Keratinocyte (primary cell): ENCODE results near the gene AP3S1. TPM values are rescaled to one million over a fixed set of nuclear protein-coding genes. Genes with fewer than 3 reads are reported as not detected.

Experiments
- DNase-seq: peaks from one replicate; pipeline ENCODE4 v3.0.0-alpha.2; 2011; ENCODE audit warnings: low read depth, missing footprints, low spot score
- FAIRE-seq: peaks from 2 replicates; lab custom pipeline; 2011; peaks lifted over from hg19 to GRCh38; lab: Jason Lieb, UNC
- H2AFZ ChIP-seq: 2 replicates; pipeline ENCODE4 v1.6.0; 2012; ENCODE audit warnings: low read length, control low read depth, inconsistent platforms; ENCODE audit not compliant: control insufficient read depth
- H3K27ac ChIP-seq: 2 replicates; pipeline ENCODE4 v1.5.1; 2011; ENCODE audit warnings: low read length; ENCODE audit not compliant: control insufficient read depth, insufficient read depth
- H3K27me3 ChIP-seq: 3 replicates; pipeline ENCODE4 v1.6.0; 2011; ENCODE audit warnings: low read length; ENCODE audit not compliant: control insufficient read depth, insufficient read depth; ENCODE audit errors: extremely low read depth
- H3K36me3 ChIP-seq, 2 experiments: 2 replicates in 1 of 2; 3 replicates in 1 of 2; pipeline ENCODE4 v1.5.1; 2011; ENCODE audit warnings: low read length in 2 of 2, mild to moderate bottlenecking in 1 of 2; ENCODE audit not compliant: control insufficient read depth in 2 of 2, insufficient read depth in 2 of 2; ENCODE audit errors: extremely low read depth in 1 of 2
- H3K4me1 ChIP-seq: 3 replicates; pipeline ENCODE4 v1.5.1; 2011; ENCODE audit warnings: low read length; ENCODE audit not compliant: control insufficient read depth, insufficient read depth; ENCODE audit errors: extremely low read depth
- H3K4me2 ChIP-seq: 3 replicates; pipeline ENCODE4 v1.6.0; 2011; ENCODE audit warnings: low read depth, low read length; ENCODE audit not compliant: control insufficient read depth, insufficient read depth; ENCODE audit errors: extremely low read depth
- H3K4me3 ChIP-seq, 3 experiments: fragments of 200-600 bp in 1 of 3; sonication (generic) in 1 of 3; 2 replicates in 2 of 3; 3 replicates in 1 of 3; pipeline ENCODE4 v1.5.1; 2011 to 2016; ENCODE audit warnings: low read length in 3 of 3, mild to moderate bottlenecking in 3 of 3, control low read depth in 2 of 3, inconsistent platforms in 1 of 3, low read depth in 1 of 3, mixed read lengths in 1 of 3, mixed run types in 1 of 3, moderate library complexity in 1 of 3; ENCODE audit not compliant: control insufficient read depth in 2 of 3, insufficient read depth in 2 of 3; ENCODE audit errors: extremely low read depth in 1 of 3
- H3K79me2 ChIP-seq: 2 replicates; pipeline ENCODE4 v1.6.0; 2012; ENCODE audit warnings: low read length; ENCODE audit not compliant: control insufficient read depth, insufficient read depth
- H3K9ac ChIP-seq: 3 replicates; pipeline ENCODE4 v1.6.0; 2011; ENCODE audit warnings: low read length; ENCODE audit not compliant: control insufficient read depth, insufficient read depth; ENCODE audit errors: extremely low read depth
- H3K9me1 ChIP-seq: 3 replicates; pipeline ENCODE4 v1.6.0; 2011; ENCODE audit warnings: low read length; ENCODE audit not compliant: control insufficient read depth, insufficient read depth; ENCODE audit errors: extremely low read depth
- H3K9me3 ChIP-seq: 2 replicates; pipeline ENCODE4 v1.5.1; 2012; ENCODE audit warnings: low read depth, low read length; ENCODE audit not compliant: control insufficient read depth
- H4K20me1 ChIP-seq: 3 replicates; pipeline ENCODE4 v1.6.0; 2011; ENCODE audit warnings: low read length; ENCODE audit not compliant: control insufficient read depth, insufficient read depth; ENCODE audit errors: extremely low read depth
- EZH2 ChIP-seq: IDR thresholded peaks from one replicate; pipeline ENCODE4 v1.6.1; 2012; ENCODE audit warnings: inconsistent platforms, mild to moderate bottlenecking, low read length, moderate library complexity
- dilution Hi-C: fragments of 300-500 bp; cut with MboI; formaldehyde crosslinking; loops from one replicate; pipeline ENCODE4 v1.7.0; 2020; ENCODE audit warnings: low sequenced_read_pairs; ENCODE audit not compliant: extremely low pct_ligation_motif_present
- polyA plus RNA-seq, 5 experiments: library from polyadenylated mRNA; depleted of rRNA in 3 of 5; stranded (reverse) in 3 of 5; stranded (forward) in 1 of 5; unstranded in 1 of 5; fragments of >200 nt; gene quantifications; 1 replicate in 1 of 5; 2 replicates in 3 of 5; 3 replicates in 1 of 5; pipeline versions ENCODE4 v1.2.1 to v1.2.3, GENCODE V29; 2011 to 2012; ENCODE audit warnings: missing spikeins in 2 of 5, low read depth in 1 of 5, low replicate concordance in 1 of 5
- TF ChIP-seq, protein P1 (sequence below), 3 experiments: IDR thresholded peaks in 1 of 3; conservative IDR thresholded peaks in 1 of 3; optimal IDR thresholded peaks in 1 of 3; 2 replicates in 2 of 3; 3 replicates in 1 of 3; pipeline versions ENCODE3 to v1.5.1; 2011; ENCODE audit warnings: low read length in 3 of 3, mild to moderate bottlenecking in 3 of 3, moderate library complexity in 2 of 3, control low read depth in 1 of 3, inconsistent platforms in 1 of 3; ENCODE audit not compliant: insufficient read depth in 2 of 3; ENCODE audit errors: extremely low read depth in 1 of 3

The AP3S1 gene
- polyA plus RNA-seq, 1 donor (not counting 4 experiments of a cell fraction or from before 2014, with no cell fraction given): 153 TPM

- H3K9me3 ChIP-seq: peaks cover 13% of the 10 kb centered on the region
- H3K4me1 ChIP-seq: no peaks in the 10 kb centered on the region
- TF ChIP-seq EZH2: no peak
- TF ChIP-seq, protein P1, sequence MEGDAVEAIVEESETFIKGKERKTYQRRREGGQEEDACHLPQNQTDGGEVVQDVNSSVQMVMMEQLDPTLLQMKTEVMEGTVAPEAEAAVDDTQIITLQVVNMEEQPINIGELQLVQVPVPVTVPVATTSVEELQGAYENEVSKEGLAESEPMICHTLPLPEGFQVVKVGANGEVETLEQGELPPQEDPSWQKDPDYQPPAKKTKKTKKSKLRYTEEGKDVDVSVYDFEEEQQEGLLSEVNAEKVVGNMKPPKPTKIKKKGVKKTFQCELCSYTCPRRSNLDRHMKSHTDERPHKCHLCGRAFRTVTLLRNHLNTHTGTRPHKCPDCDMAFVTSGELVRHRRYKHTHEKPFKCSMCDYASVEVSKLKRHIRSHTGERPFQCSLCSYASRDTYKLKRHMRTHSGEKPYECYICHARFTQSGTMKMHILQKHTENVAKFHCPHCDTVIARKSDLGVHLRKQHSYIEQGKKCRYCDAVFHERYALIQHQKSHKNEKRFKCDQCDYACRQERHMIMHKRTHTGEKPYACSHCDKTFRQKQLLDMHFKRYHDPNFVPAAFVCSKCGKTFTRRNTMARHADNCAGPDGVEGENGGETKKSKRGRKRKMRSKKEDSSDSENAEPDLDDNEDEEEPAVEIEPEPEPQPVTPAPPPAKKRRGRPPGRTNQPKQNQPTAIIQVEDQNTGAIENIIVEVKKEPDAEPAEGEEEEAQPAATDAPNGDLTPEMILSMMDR (optimal IDR thresholded peaks at IDR 0.05 in 1 of 3, IDR thresholded peaks at IDR 0.05 in 1 of 3, conservative IDR thresholded peaks at IDR 0.05 in 1 of 3; ENCODE audit: extremely low read depth in 1 of 3, insufficient read depth in 2 of 3, low read length in 3 of 3): no peak
- no peaks in the 10 kb centered on the region for H3K36me3 ChIP-seq
- no peak overlapping the region for H3K4me3 ChIP-seq
- no peaks in the 10 kb centered on the region for H3K27me3 ChIP-seq
- no peak for DNase-seq
- dilution Hi-C loops: no loop called here
- H2AFZ ChIP-seq: no peak overlapping the region
- H3K27ac ChIP-seq: no peak overlapping the region
- no peaks in the 10 kb centered on the region for H3K79me2 ChIP-seq
- H3K9me1 ChIP-seq: no peaks in the 10 kb centered on the region
- H4K20me1 ChIP-seq: no peaks in the 10 kb centered on the region
- no peak overlapping the region for H3K9ac ChIP-seq
- no peak overlapping the region for H3K4me2 ChIP-seq
- FAIRE-seq: no peak
Measured at GRCh38 chr5:115930630-115931337, 89.0 kb downstream of the AP3S1 start.

DNA sequence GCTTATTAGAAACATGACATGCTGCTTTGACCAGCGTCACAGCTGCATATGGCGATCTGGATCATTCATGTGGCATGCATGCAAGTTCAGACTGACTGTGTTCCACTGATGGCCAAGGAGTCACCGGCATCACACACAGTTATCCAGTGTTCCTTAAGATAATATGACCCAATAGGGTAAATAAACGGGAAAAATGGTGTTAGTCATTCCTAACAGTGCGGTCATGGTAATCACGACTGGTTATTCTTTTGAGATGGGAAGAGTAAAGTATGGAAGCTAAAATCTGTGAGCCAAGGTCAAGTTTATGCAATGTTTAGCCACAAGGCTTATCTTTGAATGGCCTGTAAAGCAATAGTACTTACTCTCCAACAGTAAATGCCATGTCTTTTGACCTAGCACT, 91.3 kb downstream of the AP3S1 start:
- H3K27me3 ChIP-seq: no peaks in the 10 kb centered on the region
- no peaks in the 10 kb centered on the region for H3K9me1 ChIP-seq
- H3K36me3 ChIP-seq: no peaks in the 10 kb centered on the region
- dilution Hi-C loops: no loop called here
- no peak overlapping the region for H3K4me3 ChIP-seq
- H3K9me3 ChIP-seq: peaks cover 13% of the 10 kb centered on the region
- no peak overlapping the region for H2AFZ ChIP-seq
- H3K27ac ChIP-seq: no peak overlapping the region
- H3K79me2 ChIP-seq: no peaks in the 10 kb centered on the region
- FAIRE-seq (no peak), DNase-seq (no peak)
- TF ChIP-seq EZH2: no peak
- TF ChIP-seq, protein P1 (optimal IDR thresholded peaks at IDR 0.05 in 1 of 3, IDR thresholded peaks at IDR 0.05 in 1 of 3, conservative IDR thresholded peaks at IDR 0.05 in 1 of 3; ENCODE audit: extremely low read depth in 1 of 3, insufficient read depth in 2 of 3, low read length in 3 of 3): no peak
- no peak overlapping the region for H3K9ac ChIP-seq
- H4K20me1 ChIP-seq: no peaks in the 10 kb centered on the region
- H3K4me1 ChIP-seq: no peaks in the 10 kb centered on the region
- no peak overlapping the region for H3K4me2 ChIP-seq
